Endothelial cell of umbilical vein (primary cell): Measurements from ENCODE around the gene KAZALD1. TPM values are rescaled to one million over a fixed set of nuclear protein-coding genes. Genes with fewer than 3 reads are reported as not detected.

Source experiments
- BruUV-seq: library from RNA; stranded (reverse); fragments of 400-500 nt; replicated peaks from 2 replicates; lab custom pipeline; 2021; lab: Mats Ljungman, UMichigan
- CTCF ChIA-PET: fragments of 300-600, 350-600 bp; sonication (Branson Sonifier 250); formaldehyde crosslinking; loops from one replicate; lab custom pipeline; 2021; ENCODE audit warnings: antibody characterized with exemption, inconsistent platforms; lab: Charles Lee
- POLR2A ChIA-PET: fragments of 300-600, 350-600 bp; sonication (Branson Sonifier 250); formaldehyde crosslinking; loops from one replicate; lab custom pipeline; 2021; ENCODE audit warnings: antibody characterized with exemption, inconsistent platforms; lab: Charles Lee
- DNase-seq: peaks from one replicate; pipeline ENCODE4 v3.0.0-alpha.2; 2011; ENCODE audit warnings: low read depth, low spot score
- FAIRE-seq: peaks from 2 replicates; lab custom pipeline; 2011; peaks lifted over from hg19 to GRCh38; lab: Jason Lieb, UNC
- H2AFZ ChIP-seq: 2 replicates; pipeline ENCODE4 v1.6.0; 2012; ENCODE audit warnings: low read depth, low read length, control low read depth, inconsistent platforms
- H3K27ac ChIP-seq: 2 replicates; pipeline ENCODE4 v1.5.1; 2011; ENCODE audit warnings: low read depth, mild to moderate bottlenecking, control low read depth, low read length, moderate library complexity; ENCODE audit not compliant: insufficient read depth
- H3K27me3 ChIP-seq, 2 experiments: 2 replicates each; pipeline versions ENCODE4 v1.6.0 to v1.6.1; 2011; ENCODE audit warnings: low read length in 2 of 2, mixed read lengths in 1 of 2; ENCODE audit not compliant: control insufficient read depth in 2 of 2, insufficient read depth in 2 of 2
- H3K36me3 ChIP-seq, 2 experiments: 2 replicates in 1 of 2; 3 replicates in 1 of 2; pipeline ENCODE4 v1.5.1; 2011; ENCODE audit warnings: low read length in 2 of 2, mild to moderate bottlenecking in 1 of 2, moderate library complexity in 1 of 2; ENCODE audit not compliant: control insufficient read depth in 2 of 2, insufficient read depth in 2 of 2; ENCODE audit errors: extremely low read depth in 1 of 2
- H3K4me1 ChIP-seq: 3 replicates; pipeline ENCODE4 v1.5.1; 2011; ENCODE audit warnings: mild to moderate bottlenecking, low read length; ENCODE audit not compliant: control insufficient read depth, insufficient read depth; ENCODE audit errors: extremely low read depth
- H3K4me2 ChIP-seq: 2 replicates; pipeline ENCODE4 v1.6.1; 2011; ENCODE audit warnings: low read length, control low read depth, mixed read lengths; ENCODE audit not compliant: insufficient read depth
- H3K4me3 ChIP-seq, 3 experiments: fragments of 200-600 bp in 1 of 3; sonication (generic), shearing (Covaris generic) in 1 of 3; replicated peaks in 1 of 3; 2 replicates each; pipeline ENCODE4 v1.5.1; 2011 to 2016; ENCODE audit warnings: control low read depth in 3 of 3, low read length in 3 of 3, mild to moderate bottlenecking in 2 of 3, inconsistent platforms in 1 of 3, low read depth in 1 of 3, moderate library complexity in 1 of 3; ENCODE audit not compliant: insufficient read depth in 1 of 3
- H3K79me2 ChIP-seq: 2 replicates; pipeline ENCODE4 v1.6.0; 2012; ENCODE audit warnings: low read length, inconsistent platforms; ENCODE audit not compliant: control insufficient read depth, insufficient read depth
- H3K9ac ChIP-seq: replicated peaks from 2 replicates; pipeline ENCODE3; 2011; ENCODE audit warnings: low read length, control low read depth; ENCODE audit not compliant: insufficient read depth; ENCODE audit errors: extremely low read depth
- H3K9me1 ChIP-seq: replicated peaks from 3 replicates; pipeline ENCODE4 v1.6.0; 2011; ENCODE audit warnings: mild to moderate bottlenecking, low read length; ENCODE audit not compliant: control insufficient read depth, insufficient read depth; ENCODE audit errors: extremely low read depth
- H3K9me3 ChIP-seq: replicated peaks from 2 replicates; pipeline ENCODE4 v1.5.1; 2012; ENCODE audit warnings: low read length, inconsistent platforms; ENCODE audit not compliant: control insufficient read depth, insufficient read depth
- H4K20me1 ChIP-seq: replicated peaks from 2 replicates; pipeline ENCODE3; 2011; ENCODE audit warnings: mild to moderate bottlenecking, low read length; ENCODE audit not compliant: control insufficient read depth, insufficient read depth; ENCODE audit errors: extremely low read depth
- CTCF ChIP-seq, 2 donors: IDR thresholded peaks; 1 replicate in 1 of 2; 2 replicates in 1 of 2; pipeline ENCODE4 v1.5.1; 2011; ENCODE audit warnings: low read length in 2 of 2, mild to moderate bottlenecking in 2 of 2, moderate library complexity in 2 of 2, control low read depth in 1 of 2, inconsistent platforms in 1 of 2, low read depth in 1 of 2; ENCODE audit not compliant: insufficient read depth in 1 of 2; ENCODE audit errors: extremely low read depth in 1 of 2
- EZH2 ChIP-seq: IDR thresholded peaks from 2 replicates; pipeline ENCODE4 v1.6.1; 2012; ENCODE audit warnings: borderline replicate concordance, low read depth, mild to moderate bottlenecking, moderate library complexity, low read length, inconsistent platforms; ENCODE audit not compliant: severe bottlenecking
- FOS ChIP-seq: IDR thresholded peaks from 2 replicates; pipeline ENCODE4 v1.6.1; 2011; ENCODE audit warnings: mild to moderate bottlenecking, low read length, moderate library complexity, borderline replicate concordance; ENCODE audit not compliant: insufficient read depth
- JUN ChIP-seq: IDR thresholded peaks from 2 replicates; pipeline ENCODE4 v1.6.1; 2011; ENCODE audit warnings: borderline replicate concordance, low read depth; ENCODE audit not compliant: insufficient read length, insufficient read depth
- MYC ChIP-seq: IDR thresholded peaks from one replicate; pipeline ENCODE4 v1.6.1; 2011; ENCODE audit warnings: mild to moderate bottlenecking, low read depth, low read length
- POLR2A ChIP-seq: IDR thresholded peaks from 2 replicates; pipeline ENCODE4 v1.6.1; 2012; ENCODE audit warnings: low read depth, mild to moderate bottlenecking, control low read depth, low read length
- POLR2AphosphoS5 ChIP-seq: IDR thresholded peaks from 2 replicates; pipeline ENCODE4 v1.6.1; 2012; ENCODE audit warnings: low read depth, mild to moderate bottlenecking, control low read depth, low read length, moderate library complexity; ENCODE audit not compliant: insufficient read depth
- dilution Hi-C: fragments of 300-500 bp; cut with MboI; formaldehyde crosslinking; loops from one replicate; pipeline ENCODE4 v1.15.0; 2019; ENCODE audit warnings: low sequenced_read_pairs; ENCODE audit not compliant: extremely low pct_ligation_motif_present
- intact Hi-C: fragments of 100-400 bp; cut with micrococcal nuclease; formaldehyde crosslinking; loops from one replicate; pipeline ENCODE4 v1.10.0; 2022
- polyA plus RNA-seq, 4 experiments: library from polyadenylated mRNA; depleted of rRNA in 3 of 4; stranded (reverse) in 3 of 4; unstranded in 1 of 4; fragments of >200 nt; gene quantifications; 2 replicates each; pipeline versions ENCODE4 v1.2.1 to v1.2.3, GENCODE V29; 2011 to 2012; ENCODE audit warnings: missing spikeins in 1 of 4
- total RNA-seq: library from RNA; stranded (reverse); gene quantifications from 2 replicates; pipeline ENCODE4 v1.2.3, GENCODE V29; 2021

The KAZALD1 gene
- total and polyA plus RNA-seq, 2 donors (not counting 3 experiments of a cell fraction or from before 2014, with no cell fraction given) = 3.0 to 3.3 TPM

DNA sequence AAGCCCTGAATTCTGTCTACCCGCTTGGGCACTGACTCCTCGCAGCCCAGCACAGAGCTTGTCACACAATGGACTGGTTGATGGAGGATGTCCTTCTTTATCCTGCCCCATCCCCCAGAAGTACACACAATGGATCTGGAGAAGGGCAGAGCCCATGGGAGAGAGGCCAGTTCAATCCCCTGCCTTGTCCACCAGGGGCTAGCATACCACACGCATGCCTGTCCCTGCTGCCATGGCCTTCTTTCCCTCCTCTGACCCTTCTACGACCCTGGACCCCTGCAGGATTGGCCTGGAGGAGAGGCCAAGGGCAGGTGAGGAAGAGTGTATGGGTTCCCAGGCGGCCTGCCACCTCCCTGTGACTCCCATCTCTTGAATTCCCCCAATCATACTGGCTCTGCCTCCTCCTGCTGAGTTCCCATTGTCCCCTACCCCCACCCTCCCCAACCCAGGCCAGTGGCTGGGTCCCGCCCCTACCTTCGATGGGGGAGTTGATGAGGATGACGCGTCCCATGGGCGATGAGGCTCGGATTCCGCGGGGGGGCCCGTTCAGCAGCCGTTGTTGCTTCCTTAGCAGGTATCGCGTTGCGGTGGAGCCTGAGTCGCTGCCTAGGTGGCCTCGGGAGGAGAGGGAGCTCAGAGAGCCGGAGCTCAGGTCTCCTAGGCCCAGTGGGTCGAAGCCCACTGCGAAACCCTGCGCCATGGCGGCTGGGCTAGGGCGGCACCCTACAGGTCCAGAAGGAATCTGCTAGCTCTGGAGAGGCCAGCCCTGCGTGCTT lies 32.1 kb upstream of the KAZALD1 start:
- ChIA-PET CTCF (interaction anchor here (1.0 to 6.3 kb wide), 9 partner anchors 11 to 112 kb away, joined by 3 to 74 read pairs (median 12); partner anchors contain the start of gene LZTS2), POLR2A (no interaction called here)
- FAIRE-seq (no peak), DNase-seq (no peak)
- peaks cover 11% of the 10 kb centered on the region for H3K79me2 ChIP-seq
- no peak overlapping the region for H3K9ac ChIP-seq
- H3K27ac ChIP-seq = no peak overlapping the region
- no peak overlapping the region for H3K4me2 ChIP-seq
- H2AFZ ChIP-seq = no peak overlapping the region
- H3K36me3 ChIP-seq = peaks cover 0 to under 1% of the 10 kb centered on the region in 2 experiments
- TF ChIP-seq POLR2A = no peak
- TF ChIP-seq EZH2 = no peak
- no peak for TF ChIP-seq FOS
- TF ChIP-seq POLR2AphosphoS5 = no peak
- no peak for TF ChIP-seq MYC
- no peak for TF ChIP-seq JUN
- TF ChIP-seq CTCF (IDR thresholded peaks at IDR 0.05; ENCODE audit: extremely low read depth in 1 of 2, insufficient read depth in 1 of 2, low read depth in 1 of 2, low read length in 2 of 2) = peak in 1 of 2 donors; percentile 35
- peaks cover 0 to 9% of the 10 kb centered on the region in 2 experiments for H3K27me3 ChIP-seq
- H3K4me3 ChIP-seq = no peak overlapping the region
- H3K9me3 ChIP-seq = no peaks in the 10 kb centered on the region
- intact Hi-C loops = loop anchor here (5.0 kb wide), 1 partner anchor 38 kb away; no protein-coding TSS in a partner anchor
- peaks cover 16% of the 10 kb centered on the region for H3K4me1 ChIP-seq
- H4K20me1 ChIP-seq = no peaks in the 10 kb centered on the region
- H3K9me1 ChIP-seq = no peaks in the 10 kb centered on the region
- dilution Hi-C loops = no loop called here
- no TSS peak for BruUV-seq
